ENCODE measurements around the gene SRPX.

Gene SRPX

GRCh38 chrX:38220415-38221390 is at the start of gene SRPX:
Gene SRPX (minus strand): TSS chrX:38220871. CDS start chrX:38220792, 79 bp downstream.
- peak in 2 of 3 experiments; percentile 58 to 72 for DNase-seq

GRCh38 chrX:38268011-38268410 is 47.3 kb upstream of the SRPX start:
- DNase-seq, result no peak

GRCh38 chrX:38262715-38263620 is 42.3 kb upstream of the SRPX start:
- no peak for DNase-seq

- DNase-seq, result peak in 1 of 3 experiments; percentile 46
Measured at GRCh38 chrX:38260231-38260630, 39.6 kb upstream of the SRPX start.

GRCh38 chrX:38256019-38256418 is 35.3 kb upstream of the SRPX start:
- DNase-seq, result no peak

GRCh38 chrX:38249965-38250364 is 29.3 kb upstream of the SRPX start:
- DNase-seq, result no peak

- no peak for DNase-seq
Measured at GRCh38 chrX:38247051-38247450, 26.4 kb upstream of the SRPX start.

GRCh38 chrX:38240541-38240940 is 19.9 kb upstream of the SRPX start:
- no peak for DNase-seq

- no peak for DNase-seq
Measured at GRCh38 chrX:38236901-38237615, 16.4 kb upstream of the SRPX start.

GRCh38 chrX:38233891-38234667 is 13.4 kb upstream of the SRPX start:
- no peak for DNase-seq

GRCh38 chrX:38232079-38232686 is 11.5 kb upstream of the SRPX start:
- DNase-seq, result no peak

- DNase-seq, result no peak
Measured at GRCh38 chrX:38225093-38225492, 4.4 kb upstream of the SRPX start.

- no peak for DNase-seq
Measured at GRCh38 chrX:38224160-38224559, 3.5 kb upstream of the SRPX start.

- DNase-seq, result no peak
Measured at GRCh38 chrX:38221391-38221929, 789 bp upstream of the SRPX start.

- DNase-seq, result peak in 2 of 3 experiments; percentile 58 to 73
Measured at GRCh38 chrX:38220024-38220414, 652 bp downstream of the SRPX start.

- DNase-seq, result no peak
Measured at GRCh38 chrX:38216642-38217041, 4.0 kb downstream of the SRPX start.

- DNase-seq, result no peak
Measured at GRCh38 chrX:38214551-38215531, 5.8 kb downstream of the SRPX start.

- no peak for DNase-seq
Measured at GRCh38 chrX:38214044-38214443, 6.6 kb downstream of the SRPX start.

- no peak for DNase-seq
Measured at GRCh38 chrX:38211891-38212635, 8.6 kb downstream of the SRPX start.
